ENCODE results near the gene NAXD.

Gene NAXD

DNA sequence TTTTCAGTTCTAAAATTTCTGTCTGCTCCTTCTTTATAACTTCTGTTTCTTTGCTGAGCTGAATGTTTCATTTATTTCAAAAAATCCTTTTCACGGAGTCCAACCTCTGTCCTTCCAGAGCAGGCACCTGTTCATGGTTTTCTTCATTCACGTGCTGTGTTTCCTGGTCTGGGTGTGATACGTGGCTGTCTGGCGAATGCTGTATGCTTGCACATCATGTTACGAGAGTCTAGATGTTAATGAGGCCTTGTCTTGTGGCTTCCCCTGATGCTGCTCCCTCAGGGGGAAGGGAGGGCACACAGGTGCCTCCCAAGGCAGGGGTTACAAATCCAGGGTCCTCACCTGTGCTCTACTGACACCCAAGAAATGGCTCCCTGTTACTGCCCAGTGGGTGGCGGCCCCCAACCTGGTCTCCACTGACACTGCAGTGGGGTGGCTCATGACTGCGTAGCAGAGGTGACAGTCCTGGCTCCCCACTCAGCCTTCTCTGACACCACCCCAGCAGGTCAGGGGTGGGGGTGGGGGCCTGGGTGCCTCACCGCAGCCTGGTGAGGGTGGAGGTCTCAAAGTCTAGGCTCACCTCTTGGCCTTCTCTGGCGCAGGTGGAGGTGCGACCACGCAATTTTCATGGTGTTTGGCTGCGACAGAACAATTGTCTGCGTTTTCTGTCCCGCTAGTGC is 33.7 kb upstream of the NAXD start:
- H3K27me3 ChIP-seq (ENCODE audit: insufficient read depth, low read depth): no peaks in the 10 kb centered on the region
- H2AFZ ChIP-seq (ENCODE audit: low read depth): no peak overlapping the region
- H3K4me2 ChIP-seq: no peak overlapping the region
- H3K4me3 ChIP-seq (IDR thresholded peaks at IDR 0.05; ENCODE audit: insufficient read depth, low read depth, low read length): no peak overlapping the region
- H3K79me2 ChIP-seq (ENCODE audit: insufficient read depth, low read depth): no peaks in the 10 kb centered on the region
- H3K27ac ChIP-seq: no peak overlapping the region
- H3K36me3 ChIP-seq (ENCODE audit: insufficient read depth): no peaks in the 10 kb centered on the region
- TF ChIP-seq, protein P1, sequence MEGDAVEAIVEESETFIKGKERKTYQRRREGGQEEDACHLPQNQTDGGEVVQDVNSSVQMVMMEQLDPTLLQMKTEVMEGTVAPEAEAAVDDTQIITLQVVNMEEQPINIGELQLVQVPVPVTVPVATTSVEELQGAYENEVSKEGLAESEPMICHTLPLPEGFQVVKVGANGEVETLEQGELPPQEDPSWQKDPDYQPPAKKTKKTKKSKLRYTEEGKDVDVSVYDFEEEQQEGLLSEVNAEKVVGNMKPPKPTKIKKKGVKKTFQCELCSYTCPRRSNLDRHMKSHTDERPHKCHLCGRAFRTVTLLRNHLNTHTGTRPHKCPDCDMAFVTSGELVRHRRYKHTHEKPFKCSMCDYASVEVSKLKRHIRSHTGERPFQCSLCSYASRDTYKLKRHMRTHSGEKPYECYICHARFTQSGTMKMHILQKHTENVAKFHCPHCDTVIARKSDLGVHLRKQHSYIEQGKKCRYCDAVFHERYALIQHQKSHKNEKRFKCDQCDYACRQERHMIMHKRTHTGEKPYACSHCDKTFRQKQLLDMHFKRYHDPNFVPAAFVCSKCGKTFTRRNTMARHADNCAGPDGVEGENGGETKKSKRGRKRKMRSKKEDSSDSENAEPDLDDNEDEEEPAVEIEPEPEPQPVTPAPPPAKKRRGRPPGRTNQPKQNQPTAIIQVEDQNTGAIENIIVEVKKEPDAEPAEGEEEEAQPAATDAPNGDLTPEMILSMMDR (conservative IDR thresholded peaks at IDR 0.05; ENCODE audit: low read depth, low read length): no peak
- H3K4me1 ChIP-seq (ENCODE audit: low read depth, poor library complexity, severe bottlenecking): no peaks in the 10 kb centered on the region
- no peak overlapping the region for H3K9ac ChIP-seq
- no peaks in the 10 kb centered on the region for H4K20me1 ChIP-seq (ENCODE audit: insufficient read depth)

DNA sequence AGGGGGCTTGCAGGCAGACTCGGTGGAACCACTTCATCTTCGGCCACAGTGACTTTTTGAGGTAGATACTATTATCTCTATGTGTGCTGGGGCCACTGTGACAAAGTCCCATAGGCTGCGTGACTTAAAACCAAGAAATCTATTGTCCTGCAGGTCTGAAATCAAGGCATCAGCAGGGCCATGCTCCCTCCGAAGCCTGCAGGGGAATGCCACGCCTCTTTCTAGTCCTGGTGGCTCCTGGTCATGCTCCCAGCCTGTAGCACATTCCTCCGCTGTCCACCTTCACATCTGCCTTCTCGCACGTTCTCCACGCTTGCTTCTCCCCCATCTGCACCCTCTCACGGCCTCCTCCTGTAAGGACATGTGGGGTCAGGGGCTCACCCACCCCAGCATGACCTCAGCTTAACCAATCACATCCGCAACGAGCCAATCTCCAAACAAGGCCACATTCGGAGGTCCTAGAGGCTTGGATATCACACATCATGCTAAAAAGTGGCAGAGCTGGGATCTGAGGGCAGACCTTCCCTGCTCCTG is 32.9 kb upstream of the NAXD start:
- Histone ChIP-seq H3K4me1 (ENCODE audit: low read depth, poor library complexity, severe bottlenecking) (no peaks in the 10 kb centered on the region), H3K79me2 (ENCODE audit: insufficient read depth, low read depth) (no peaks in the 10 kb centered on the region), H3K27ac (no peak overlapping the region), H3K4me2 (no peak overlapping the region), H4K20me1 (ENCODE audit: insufficient read depth) (no peaks in the 10 kb centered on the region), H3K36me3 (ENCODE audit: insufficient read depth) (no peaks in the 10 kb centered on the region), H3K27me3 (ENCODE audit: insufficient read depth, low read depth) (no peaks in the 10 kb centered on the region), H3K9ac (no peak overlapping the region), H3K4me3 (IDR thresholded peaks at IDR 0.05; ENCODE audit: insufficient read depth, low read depth, low read length) (no peak overlapping the region), H2AFZ (ENCODE audit: low read depth) (no peak overlapping the region)
- TF ChIP-seq, protein P1 (conservative IDR thresholded peaks at IDR 0.05; ENCODE audit: low read depth, low read length): no peak

DNA sequence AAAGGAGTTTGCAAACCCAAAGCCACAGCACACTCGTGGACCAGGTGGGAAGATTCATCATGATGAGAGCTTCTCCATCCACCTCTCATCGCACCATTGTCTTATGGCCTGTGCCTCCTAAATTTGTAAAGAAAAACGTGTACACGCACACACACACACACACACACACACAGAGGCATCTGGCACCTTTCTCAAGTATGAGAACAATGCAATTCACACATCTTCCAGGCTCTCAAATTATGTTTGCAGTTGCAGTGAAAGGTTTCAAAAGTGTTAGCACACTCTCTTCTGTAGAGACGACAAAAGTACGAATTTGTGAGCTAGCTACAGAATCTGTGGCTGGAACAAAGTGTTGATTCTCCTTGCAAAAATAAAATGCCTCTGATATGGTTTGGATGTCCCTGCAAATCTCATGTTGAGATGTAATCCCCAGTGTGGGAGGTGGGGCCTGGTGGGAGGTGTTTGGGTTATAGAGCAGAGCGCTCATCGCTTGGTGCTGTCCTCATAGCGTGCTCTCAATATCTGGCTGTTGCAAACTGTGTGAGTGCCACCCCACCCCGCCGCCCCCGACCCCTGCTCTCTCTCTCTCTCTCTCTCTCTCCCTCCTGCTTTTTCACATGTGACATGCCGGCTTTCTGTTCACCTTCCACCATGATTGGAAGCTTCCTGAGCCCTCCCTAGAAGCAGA is 32.0 kb upstream of the NAXD start:
- H3K4me3 ChIP-seq (IDR thresholded peaks at IDR 0.05; ENCODE audit: insufficient read depth, low read depth, low read length): no peak overlapping the region
- no peaks in the 10 kb centered on the region for H3K4me1 ChIP-seq (ENCODE audit: low read depth, poor library complexity, severe bottlenecking)
- TF ChIP-seq, protein P1 (conservative IDR thresholded peaks at IDR 0.05; ENCODE audit: low read depth, low read length): no peak
- no peak overlapping the region for H3K27ac ChIP-seq
- no peaks in the 10 kb centered on the region for H3K79me2 ChIP-seq (ENCODE audit: insufficient read depth, low read depth)
- H3K27me3 ChIP-seq (ENCODE audit: insufficient read depth, low read depth): no peaks in the 10 kb centered on the region
- no peaks in the 10 kb centered on the region for H4K20me1 ChIP-seq (ENCODE audit: insufficient read depth)
- no peaks in the 10 kb centered on the region for H3K36me3 ChIP-seq (ENCODE audit: insufficient read depth)
- no peak overlapping the region for H3K4me2 ChIP-seq
- H2AFZ ChIP-seq (ENCODE audit: low read depth): no peak overlapping the region
- no peak overlapping the region for H3K9ac ChIP-seq

DNA sequence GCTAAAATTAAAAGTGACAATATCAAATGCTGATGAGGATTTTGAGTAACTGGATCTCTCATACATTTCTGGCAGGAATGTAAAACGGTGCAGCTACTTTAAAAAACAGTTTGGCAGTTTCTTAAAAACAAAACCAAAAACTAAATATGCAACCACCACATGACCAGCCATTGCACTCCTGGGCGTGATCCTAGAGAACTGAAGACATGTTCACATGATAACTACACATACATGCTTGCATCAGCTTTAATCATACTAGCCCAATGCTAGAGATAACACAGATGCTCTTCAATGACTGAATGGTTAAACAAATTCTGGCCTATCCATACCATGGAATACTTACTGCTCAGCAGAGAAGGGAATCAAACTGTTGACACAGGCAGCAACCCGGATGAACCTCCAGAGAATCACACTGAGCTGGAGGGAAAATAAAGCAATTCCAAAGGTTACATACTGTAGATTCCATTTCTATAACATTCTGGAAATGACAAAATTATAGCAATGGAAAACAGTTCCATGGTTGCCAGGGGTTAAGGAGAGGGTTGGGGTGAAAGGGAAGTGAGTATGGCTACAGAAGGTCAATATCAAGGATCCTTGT is 25.5 kb upstream of the NAXD start:
- Histone ChIP-seq H3K4me3 (IDR thresholded peaks at IDR 0.05; ENCODE audit: insufficient read depth, low read depth, low read length) (no peak overlapping the region), H3K4me2 (no peak overlapping the region), H2AFZ (ENCODE audit: low read depth) (no peak overlapping the region), H4K20me1 (ENCODE audit: insufficient read depth) (no peaks in the 10 kb centered on the region), H3K9ac (no peak overlapping the region), H3K27ac (no peak overlapping the region), H3K79me2 (ENCODE audit: insufficient read depth, low read depth) (no peaks in the 10 kb centered on the region), H3K27me3 (ENCODE audit: insufficient read depth, low read depth) (no peaks in the 10 kb centered on the region), H3K4me1 (ENCODE audit: low read depth, poor library complexity, severe bottlenecking) (no peaks in the 10 kb centered on the region), H3K36me3 (ENCODE audit: insufficient read depth) (no peaks in the 10 kb centered on the region)
- TF ChIP-seq, protein P1 (conservative IDR thresholded peaks at IDR 0.05; ENCODE audit: low read depth, low read length): no peak
